RWPE2 (cell line): ENCODE data around the gene NHSL2.

Source experiments
- ATAC-seq: fragments of 200-7000 bp; cut with Tn5 transposase; 3 replicates; pipeline ENCODE4 v1.9.1; 2021; ENCODE audit warnings: low read depth
- DNase-seq: peaks from one replicate; pipeline ENCODE4 v3.0.0-alpha.2; 2020; ENCODE audit warnings: low spot score
- H3K27ac ChIP-seq: fragments of 450-650 bp; 2 replicates; pipeline ENCODE4 v1.5.1; 2017; ENCODE audit warnings: mild to moderate bottlenecking; ENCODE audit not compliant: poor library complexity, severe bottlenecking
- H3K27me3 ChIP-seq: fragments of 250-450 bp; sonication (Bioruptor Pico); 2 replicates; pipeline ENCODE4 v1.5.1; 2021; ENCODE audit warnings: mild to moderate bottlenecking, moderate library complexity; ENCODE audit not compliant: insufficient read depth, poor library complexity, severe bottlenecking
- H3K36me3 ChIP-seq: fragments of 250-450 bp; sonication (Bioruptor Pico); 2 replicates; pipeline ENCODE4 v1.5.1; 2020; ENCODE audit warnings: low read depth, mild to moderate bottlenecking, moderate library complexity
- H3K4me1 ChIP-seq: fragments of 250-450 bp; sonication (Bioruptor Pico); 2 replicates; pipeline ENCODE4 v1.5.1; 2021; ENCODE audit warnings: mild to moderate bottlenecking, moderate library complexity; ENCODE audit not compliant: insufficient read depth, poor library complexity, severe bottlenecking
- H3K4me3 ChIP-seq: fragments of 250-450 bp; sonication (Bioruptor Pico); 2 replicates; pipeline ENCODE4 v1.5.1; 2021; ENCODE audit warnings: mild to moderate bottlenecking, moderate library complexity; ENCODE audit not compliant: severe bottlenecking
- H3K9me3 ChIP-seq: fragments of 250-450 bp; sonication (Bioruptor Pico); 2 replicates; pipeline ENCODE4 v1.5.1; 2021; ENCODE audit warnings: mild to moderate bottlenecking, moderate library complexity; ENCODE audit not compliant: severe bottlenecking
- CTCF ChIP-seq: fragments of 450-650 bp; IDR thresholded peaks from one replicate; pipeline ENCODE4 v1.5.1; 2017; ENCODE audit warnings: mild to moderate bottlenecking, moderate library complexity; ENCODE audit not compliant: poor library complexity, severe bottlenecking

NHSL2 gene

GRCh38 chrX:72080800-72081199 lies 170.2 kb downstream of the NHSL2 start:
- Histone ChIP-seq H3K9me3 (no peaks in the 10 kb centered on the region), H3K27ac (no peak overlapping the region), H3K4me1 (no peaks in the 10 kb centered on the region), H3K27me3 (no peaks in the 10 kb centered on the region), H3K4me3 (no peak overlapping the region), H3K36me3 (no peaks in the 10 kb centered on the region)
- TF ChIP-seq CTCF = no peak
- no peak for DNase-seq
- ATAC-seq = no peak

GRCh38 chrX:72081605-72082320 lies 171.1 kb downstream of the NHSL2 start:
- Histone ChIP-seq H3K4me1 (no peaks in the 10 kb centered on the region), H3K9me3 (no peaks in the 10 kb centered on the region), H3K27ac (no peak overlapping the region), H3K4me3 (no peak overlapping the region), H3K36me3 (no peaks in the 10 kb centered on the region), H3K27me3 (no peaks in the 10 kb centered on the region)
- DNase-seq (no peak), ATAC-seq (no peak)
- no peak for TF ChIP-seq CTCF

- Histone ChIP-seq H3K36me3 (no peaks in the 10 kb centered on the region), H3K27ac (no peak overlapping the region), H3K27me3 (no peaks in the 10 kb centered on the region), H3K4me3 (no peak overlapping the region), H3K9me3 (no peaks in the 10 kb centered on the region), H3K4me1 (no peaks in the 10 kb centered on the region)
- DNase-seq = no peak
- no peak for ATAC-seq
- no peak for TF ChIP-seq CTCF
Observed at GRCh38 chrX:72083291-72083690, 172.6 kb downstream of the NHSL2 start.

GRCh38 chrX:72084114-72084513 lies 173.5 kb downstream of the NHSL2 start:
- Histone ChIP-seq H3K27ac (no peak overlapping the region), H3K4me1 (no peaks in the 10 kb centered on the region), H3K9me3 (no peaks in the 10 kb centered on the region), H3K27me3 (no peaks in the 10 kb centered on the region), H3K36me3 (no peaks in the 10 kb centered on the region), H3K4me3 (no peak overlapping the region)
- ATAC-seq (no peak), DNase-seq (no peak)
- TF ChIP-seq CTCF = no peak

GRCh38 chrX:72086995-72087394 lies 176.3 kb downstream of the NHSL2 start:
- ATAC-seq (no peak), DNase-seq (no peak)
- Histone ChIP-seq H3K9me3 (no peaks in the 10 kb centered on the region), H3K4me3 (no peak overlapping the region), H3K36me3 (no peaks in the 10 kb centered on the region), H3K27ac (no peak overlapping the region), H3K27me3 (no peaks in the 10 kb centered on the region), H3K4me1 (no peaks in the 10 kb centered on the region)
- no peak for TF ChIP-seq CTCF
